Left cardiac atrium (tissue), 4 donors: Measurements from ENCODE around the gene GNAO1. TPM values are rescaled to one million over a fixed set of nuclear protein-coding genes. Genes with fewer than 3 reads are reported as not detected.

Experiments used
- ATAC-seq, 2 donors: fragments of 200-7000 bp; cut with Tn5 transposase; one replicate each; pipeline ENCODE4 v1.9.1; 2020; ENCODE audit warnings: mild to moderate bottlenecking in 2 of 2, moderate library complexity in 2 of 2
- DNase-seq: peaks from one replicate; pipeline ENCODE4 v3.0.0-alpha.2; 2020
- intact Hi-C, 2 donors: fragments of 100-400 bp; cut with DNase I; formaldehyde crosslinking; loops; one replicate each; pipeline versions ENCODE4 v1.14.1 to v1.15.1; 2022 to 2023
- total RNA-seq, 2 donors: library from RNA; stranded (reverse); fragmentation: NEBNext Ultra II Directional; extraction: Animal tissue kit (Norgen Biotek cat#: 25700); gene quantifications; one replicate each; pipeline ENCODE4 v1.2.1, GENCODE V29; 2021
- donor health status: DM: no; HTN: yes; CAD: no.
- donor health status: DM: no; HTN: yes; CAD: no; lungs with severe emphysema.
- donor health status: DM: yes; HTN: yes; CAD: no.
- donor health status: Dilated cardiomyopathy.

The GNAO1 gene
- total RNA-seq, 2 donors from 2014 or later: 65.3 to 92.9 TPM

DNA sequence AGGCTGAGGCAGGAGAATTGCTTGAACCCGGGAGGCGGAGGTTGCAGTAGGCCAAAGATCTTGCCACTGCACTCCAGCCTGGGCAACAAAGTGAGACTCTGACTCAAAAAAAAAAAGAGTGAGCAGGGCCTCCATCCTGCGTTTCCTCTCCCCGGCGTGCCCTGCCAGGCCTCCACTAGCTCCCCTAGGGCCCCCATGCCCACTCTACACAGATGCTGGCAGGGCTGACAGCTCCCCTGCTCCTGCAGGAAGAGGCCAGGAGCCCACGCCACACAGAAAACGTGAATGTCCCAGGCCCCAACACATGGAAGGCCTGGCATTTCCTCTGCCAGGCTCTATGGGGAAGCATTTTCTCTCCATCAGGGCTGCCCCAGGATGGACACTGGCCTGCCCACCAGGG lies 124.7 kb downstream of the GNAO1 start:
- no peak for DNase-seq
- intact Hi-C loops: loop anchor here in 1 of 2 donors (5.0 to 10.0 kb wide), 4 partner anchors 61 to 274 kb away; partner anchors contain the start of gene GNAO1
- ATAC-seq: no peak

DNA sequence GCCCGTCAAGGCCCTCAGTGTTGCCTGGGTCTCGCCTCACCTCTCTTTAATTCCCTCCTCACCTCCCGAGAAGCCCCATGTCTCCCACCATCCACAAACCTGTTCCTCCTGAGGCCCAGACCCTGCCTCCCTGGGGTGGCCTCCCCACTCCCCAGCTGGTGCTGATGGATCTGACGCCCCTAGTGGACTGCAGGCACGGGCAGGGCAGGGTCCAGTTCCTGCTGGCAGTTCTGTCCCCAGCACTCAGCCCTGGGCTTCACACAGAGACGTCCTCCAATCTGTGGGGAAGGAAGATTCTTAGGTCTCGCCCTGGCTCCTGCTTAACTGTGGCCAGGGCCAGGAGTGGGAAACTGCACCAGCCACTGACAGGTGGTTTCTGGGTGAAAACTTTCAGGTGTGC lies 125.3 kb downstream of the GNAO1 start:
- no peak for DNase-seq
- intact Hi-C loops: loop anchor here in 1 of 2 donors (5.0 to 10.0 kb wide), 4 partner anchors 62 to 274 kb away; partner anchors contain the start of gene GNAO1
- ATAC-seq: no peak

DNA sequence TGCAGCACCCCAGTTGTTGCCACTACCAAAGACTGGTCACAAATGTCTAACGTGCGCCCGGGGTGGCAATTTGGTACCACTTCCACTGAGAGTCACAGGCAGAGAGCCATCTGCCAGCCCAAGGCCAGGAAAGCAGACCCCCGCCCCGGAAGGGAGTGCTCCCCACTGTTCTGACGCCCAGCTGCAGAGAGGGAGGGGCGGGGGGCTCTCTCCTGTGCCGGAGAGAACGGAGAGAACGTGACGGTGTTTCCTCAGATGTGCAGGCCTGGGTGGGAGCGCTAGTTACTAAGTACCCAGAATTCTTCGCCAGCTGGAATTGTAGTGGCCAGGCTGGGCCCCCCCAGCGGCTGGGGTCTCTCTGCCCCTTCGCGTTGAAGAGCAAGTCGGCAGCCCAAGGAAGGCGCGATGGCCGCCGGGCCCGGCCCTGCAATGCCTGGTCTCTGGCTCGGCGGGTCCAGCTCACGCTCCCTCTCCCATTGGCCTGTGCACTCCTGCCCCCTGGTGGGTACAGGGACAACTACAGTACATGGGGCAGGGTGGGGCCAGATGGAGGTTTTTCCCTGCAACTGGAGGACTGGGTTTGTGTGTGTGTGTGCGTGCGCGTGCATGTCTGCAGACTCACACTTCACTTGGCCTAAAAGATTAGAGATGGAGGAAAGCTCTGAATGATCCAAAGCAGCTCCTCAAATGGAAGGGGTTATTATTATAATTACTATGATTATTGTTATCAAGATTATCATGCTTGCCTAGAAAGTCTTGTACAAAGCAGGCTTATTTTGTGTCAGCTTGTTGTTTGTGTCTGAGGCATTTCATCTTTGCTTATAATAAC lies 126.9 kb downstream of the GNAO1 start:
- DNase-seq: peak; percentile 87
- intact Hi-C loops: loop anchor here (2.0 to 10.0 kb wide), 6 partner anchors 63 to 377 kb away; partner anchors contain the start of gene GNAO1 (in 1 of the 2)

DNA sequence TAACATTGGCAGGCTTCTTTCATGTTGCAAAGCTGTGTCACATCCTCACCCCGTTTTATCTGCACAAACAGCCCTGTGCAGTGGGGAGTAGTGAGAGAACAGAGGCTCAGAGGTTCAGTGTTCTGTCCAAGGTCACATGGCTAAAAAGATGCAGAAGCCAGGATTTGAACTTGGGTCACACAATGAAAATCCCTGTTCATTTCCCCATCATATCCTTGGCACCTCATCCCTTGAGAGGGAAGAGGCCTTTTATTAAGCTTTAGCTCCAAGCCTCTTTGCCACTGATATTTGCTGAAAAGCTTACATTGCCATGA lies 127.5 kb downstream of the GNAO1 start:
- ATAC-seq (no peak), DNase-seq (no peak)
- intact Hi-C loops: loop anchor here (2.0 to 10.0 kb wide), 6 partner anchors 64 to 378 kb away; partner anchors contain the start of gene GNAO1 (in 1 of the 2)

More for the DNA sequence above, 126.9 kb downstream of the GNAO1 start:
- peak; percentile 97 to 99 for ATAC-seq

DNA sequence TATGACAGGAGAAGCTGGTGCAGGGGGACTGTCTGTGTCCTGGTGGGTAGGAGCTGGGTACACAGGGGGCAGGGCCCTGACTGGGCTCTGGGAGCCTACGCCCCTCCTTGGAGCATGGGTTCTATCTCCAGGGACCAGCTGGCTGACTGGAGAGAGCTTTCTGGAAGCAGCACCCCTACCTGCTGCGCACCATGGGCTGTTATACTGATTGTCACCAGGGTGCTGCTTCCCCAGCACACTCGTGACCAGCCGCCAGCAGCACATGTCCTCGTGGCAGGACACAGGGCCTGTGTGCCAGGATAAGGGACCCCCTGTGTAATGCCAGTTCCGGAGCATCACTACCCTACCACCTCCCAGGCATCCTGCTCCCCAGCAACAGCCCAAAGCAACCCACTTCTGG lies 128.1 kb downstream of the GNAO1 start:
- DNase-seq (no peak), ATAC-seq (no peak)
- intact Hi-C loops: loop anchor here (2.0 to 10.0 kb wide), 6 partner anchors 65 to 379 kb away; partner anchors contain the start of gene GNAO1 (in 1 of the 2)

DNA sequence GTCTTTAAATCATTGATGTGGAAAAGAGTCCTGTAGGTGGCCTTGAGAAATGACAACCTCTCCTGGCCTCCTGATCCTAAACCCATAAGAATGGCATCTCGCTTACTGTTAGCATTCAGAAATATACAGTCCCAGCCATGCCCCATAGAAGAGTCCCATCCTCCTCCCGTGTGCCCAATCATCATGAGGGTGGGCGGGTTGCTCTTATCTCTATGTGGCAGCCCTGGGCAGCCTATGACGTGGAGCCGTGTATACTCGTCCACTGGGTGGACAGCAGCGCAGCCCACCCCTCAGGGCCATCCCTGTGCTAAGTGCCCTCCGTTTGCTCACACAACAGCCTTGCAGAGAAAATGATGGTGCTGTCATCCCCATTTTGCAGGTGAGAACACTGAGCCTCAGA lies 128.8 kb downstream of the GNAO1 start:
- intact Hi-C loops: no loop called here
- no peak for DNase-seq

DNA sequence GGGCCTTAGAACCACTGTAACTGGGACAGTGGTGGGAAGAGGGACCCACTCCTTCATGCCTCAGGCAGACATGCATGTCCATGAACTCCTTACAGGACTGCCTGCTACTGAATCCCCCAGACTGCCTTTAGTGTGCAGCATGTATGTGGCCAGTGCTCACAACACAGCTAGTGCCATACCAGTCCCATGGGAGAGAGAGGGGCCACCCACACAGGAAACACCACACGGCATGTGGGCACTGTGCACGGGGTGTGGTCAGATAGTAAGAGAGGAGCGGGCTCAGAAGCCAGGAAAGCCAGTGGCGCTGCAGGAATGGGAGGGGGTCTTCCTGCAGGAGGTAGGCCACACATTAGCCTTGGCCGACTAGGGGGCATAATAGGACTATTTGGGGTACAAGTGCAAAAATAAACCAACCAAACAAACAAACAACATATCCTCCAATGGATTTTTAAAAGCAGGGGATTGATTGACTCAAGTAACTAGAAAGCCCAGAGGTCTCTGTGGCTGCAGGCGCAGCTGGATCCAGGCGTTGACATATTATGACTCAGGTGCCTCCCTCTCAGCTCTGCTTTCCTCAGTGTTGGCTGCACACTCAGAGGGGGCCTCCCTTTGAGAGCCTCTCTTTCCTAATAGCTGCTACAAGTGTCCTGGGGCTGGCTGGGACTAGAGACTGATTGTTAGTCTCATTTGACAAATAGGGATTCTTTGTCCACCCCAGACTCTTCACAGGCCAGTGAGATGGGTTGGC lies 129.7 kb downstream of the GNAO1 start:
- intact Hi-C loops: no loop called here
- DNase-seq: no peak

More for the DNA sequence above, 128.8 kb downstream of the GNAO1 start:
- ATAC-seq: no peak

DNA sequence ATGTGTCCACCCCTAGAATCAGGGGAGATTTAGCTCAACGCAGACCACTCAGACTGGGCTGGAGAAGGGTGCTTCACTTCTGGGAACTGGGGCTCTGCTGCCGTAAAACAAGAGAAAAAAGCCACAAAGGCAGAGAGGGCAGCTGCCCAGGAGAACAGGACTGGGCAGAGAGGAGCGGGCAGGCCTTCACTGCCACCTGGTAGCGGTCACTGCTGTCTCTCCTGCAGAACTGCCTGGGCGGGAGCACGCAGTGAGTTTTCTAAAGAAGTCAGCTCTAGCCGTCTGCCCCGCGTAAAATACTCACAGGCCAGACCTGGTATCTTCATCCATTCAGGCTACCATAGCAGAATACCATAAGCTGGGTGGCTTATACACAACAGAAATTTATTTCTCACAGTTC lies 130.3 kb downstream of the GNAO1 start:
- DNase-seq: no peak
- intact Hi-C loops: no loop called here
- ATAC-seq: no peak

More for the DNA sequence above, 129.7 kb downstream of the GNAO1 start:
- ATAC-seq: no peak

DNA sequence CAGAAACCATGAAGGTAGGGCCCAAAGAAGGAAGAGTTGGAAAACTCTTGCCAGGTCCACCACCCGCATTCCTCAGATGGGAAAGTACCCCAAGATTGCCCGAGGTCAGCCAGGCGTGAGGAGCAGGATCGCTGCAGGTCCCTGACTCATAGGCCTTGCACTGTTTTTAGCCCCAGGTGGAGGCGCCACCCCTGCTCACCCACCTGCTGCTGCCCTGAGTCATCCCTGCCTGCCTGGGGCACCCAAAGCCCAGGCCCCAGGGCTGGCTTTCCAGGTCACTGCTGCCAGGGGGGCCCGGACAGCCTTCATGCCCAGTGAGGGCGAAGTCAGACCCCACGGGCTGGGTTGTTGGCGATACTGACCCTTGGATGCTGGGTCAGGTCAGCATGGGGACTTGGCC lies 133.1 kb downstream of the GNAO1 start:
- ATAC-seq (peak in 1 of 2 donors; percentile 15), DNase-seq (no peak)
- intact Hi-C loops: no loop called here

DNA sequence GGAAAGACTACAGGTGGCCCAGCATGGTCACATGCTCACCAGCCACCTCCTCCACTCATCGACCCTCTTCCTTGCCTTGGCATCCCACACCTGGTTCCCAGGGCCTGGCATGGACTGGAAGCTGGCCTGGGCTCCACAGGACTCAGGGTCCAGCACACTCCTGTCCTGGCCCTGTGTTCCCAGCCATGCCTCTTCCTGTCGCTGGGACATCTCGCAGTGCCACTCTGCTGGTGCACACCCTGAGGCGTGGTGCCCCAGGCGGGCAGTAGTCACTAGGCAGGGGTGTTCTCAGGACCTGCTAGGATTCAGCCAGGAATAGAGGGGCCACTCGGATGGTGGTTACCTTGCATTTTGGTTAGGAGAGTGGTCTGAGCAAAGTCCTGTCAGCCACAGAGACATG lies 134.7 kb downstream of the GNAO1 start:
- intact Hi-C loops: no loop called here
- no peak for DNase-seq
- ATAC-seq: no peak

DNA sequence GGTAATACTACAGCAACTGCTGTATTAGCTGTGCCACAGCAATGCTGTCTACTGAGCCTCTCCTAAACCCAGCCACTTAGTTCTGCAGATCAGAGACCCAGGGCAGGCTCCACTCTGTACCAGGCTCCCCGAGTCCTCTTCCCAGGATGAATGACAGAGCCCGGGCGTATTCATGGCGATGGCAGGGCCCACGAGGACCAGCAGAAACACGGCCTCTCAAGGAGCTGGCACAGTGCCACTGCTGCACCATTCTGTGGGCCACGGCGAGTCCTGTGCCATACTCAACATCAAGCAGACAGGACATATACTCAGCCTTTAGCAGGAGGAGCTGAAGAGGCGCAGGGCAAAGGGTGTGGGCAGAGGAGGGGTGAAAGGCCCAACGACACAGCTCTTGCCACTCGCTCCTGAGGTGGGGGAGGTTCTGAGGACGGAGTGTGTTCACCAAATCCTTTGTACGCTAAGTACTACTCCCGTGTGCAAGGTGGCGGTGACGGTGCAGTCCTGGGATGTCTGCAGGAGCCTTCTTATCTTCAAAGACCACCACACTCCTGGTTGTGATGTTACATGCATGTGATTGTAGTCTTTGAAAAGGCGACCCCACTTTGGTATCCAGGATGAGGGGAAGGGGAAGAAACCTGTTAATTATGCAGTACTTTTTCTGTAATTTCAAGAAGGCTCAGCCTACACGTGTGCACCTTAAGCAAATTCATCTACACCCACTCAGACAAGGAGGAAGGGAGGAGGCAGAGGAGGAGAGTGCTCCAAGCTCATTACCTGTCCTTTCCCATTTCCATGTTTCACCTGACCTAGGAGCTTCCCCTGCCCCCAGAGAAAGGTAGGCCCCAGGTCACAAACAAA lies 136.0 kb downstream of the GNAO1 start:
- intact Hi-C loops: no loop called here
- ATAC-seq (no peak), DNase-seq (no peak)

DNA sequence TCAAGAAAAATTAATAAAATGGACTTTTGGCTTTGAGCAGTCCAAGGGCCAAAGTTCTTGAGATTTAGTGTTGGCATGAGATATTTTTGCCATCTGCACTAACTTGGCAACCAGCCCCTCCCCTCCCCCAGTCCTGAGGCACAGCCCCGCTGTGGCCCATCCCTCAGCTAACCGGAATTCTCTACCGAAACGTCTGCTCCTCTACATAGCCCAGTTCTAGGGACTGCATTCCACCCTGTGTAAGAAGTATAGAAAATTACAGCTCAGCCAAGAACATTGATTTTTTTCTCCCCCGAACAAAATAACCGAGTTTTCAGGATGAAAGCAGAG lies 136.6 kb downstream of the GNAO1 start:
- intact Hi-C loops: no loop called here
- no peak for DNase-seq

DNA sequence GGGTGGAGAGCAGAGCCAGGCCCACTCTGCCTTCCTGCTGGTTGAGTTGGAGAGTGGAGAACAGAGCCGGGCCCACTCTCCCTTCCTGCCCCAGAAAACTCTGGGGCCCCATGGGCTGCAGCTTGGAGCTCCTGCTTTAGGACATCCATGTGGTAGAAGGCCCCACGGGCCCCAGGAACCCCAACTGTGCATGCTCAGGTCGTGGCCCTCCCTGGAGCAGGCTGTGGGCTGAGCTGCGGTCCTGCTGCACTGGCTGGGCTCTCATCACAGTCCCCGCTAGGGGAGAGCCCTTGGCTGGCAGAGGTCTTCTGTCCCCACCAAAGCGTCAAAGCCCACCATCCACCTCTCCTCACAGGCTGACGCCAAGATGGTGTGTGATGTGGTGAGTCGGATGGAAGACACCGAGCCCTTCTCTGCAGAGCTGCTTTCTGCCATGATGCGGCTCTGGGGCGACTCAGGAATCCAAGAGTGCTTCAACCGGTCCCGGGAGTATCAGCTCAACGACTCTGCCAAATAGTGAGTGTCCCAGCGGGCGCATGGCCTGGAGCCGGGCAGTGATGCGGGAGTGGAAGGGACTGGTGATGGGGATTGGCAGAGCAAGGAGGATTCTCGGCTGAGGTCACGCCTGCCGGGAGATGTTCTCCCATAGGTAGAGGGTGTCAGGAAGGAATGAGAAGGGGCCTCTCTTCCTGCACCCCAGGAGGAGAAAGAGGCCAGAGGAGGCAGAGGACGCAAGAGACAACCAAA lies 137.2 kb downstream of the GNAO1 start:
- no peak for ATAC-seq
- intact Hi-C loops: no loop called here
- no peak for DNase-seq

More for the DNA sequence above, 136.6 kb downstream of the GNAO1 start:
- no peak for ATAC-seq

DNA sequence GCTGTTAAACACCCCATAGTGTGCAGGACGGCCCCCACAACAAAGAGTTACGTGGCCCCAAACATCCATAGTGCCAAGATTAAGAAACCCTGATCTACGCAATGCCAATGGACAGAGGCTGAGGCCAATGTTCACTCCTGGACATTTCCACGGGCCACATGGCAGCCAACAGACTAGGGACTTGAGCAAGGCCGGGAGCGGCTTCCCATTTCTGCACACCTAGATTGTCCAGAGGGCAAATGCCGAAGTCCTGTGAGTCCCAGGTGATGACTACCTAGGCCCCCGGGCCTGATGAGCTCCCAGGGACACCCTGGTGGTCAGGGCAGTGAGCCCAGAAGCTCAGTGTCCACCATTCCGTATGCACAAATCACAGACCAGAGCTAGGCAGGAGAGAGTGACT lies 138.6 kb downstream of the GNAO1 start:
- no peak for ATAC-seq
- intact Hi-C loops: no loop called here
- no peak for DNase-seq

DNA sequence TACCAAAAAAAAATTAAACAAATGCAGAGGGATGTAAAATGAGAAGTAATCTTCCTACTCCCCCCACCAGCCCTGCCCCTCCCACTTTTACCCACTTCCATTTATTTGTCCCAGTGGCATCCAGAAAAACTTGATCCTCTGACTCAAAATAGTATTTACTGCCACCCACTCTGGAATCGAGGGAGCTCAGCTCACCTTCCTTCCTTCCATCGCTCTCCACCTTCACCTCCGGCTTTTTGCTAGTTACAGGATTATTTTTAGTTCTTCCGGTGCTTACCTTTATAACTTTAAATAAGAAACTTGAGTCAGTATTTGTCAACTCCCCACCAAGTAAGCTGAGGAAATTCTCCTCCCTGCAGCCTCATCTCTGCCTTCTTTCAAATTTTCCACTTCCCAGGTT lies 139.2 kb downstream of the GNAO1 start:
- DNase-seq (no peak), ATAC-seq (no peak)
- intact Hi-C loops: no loop called here

DNA sequence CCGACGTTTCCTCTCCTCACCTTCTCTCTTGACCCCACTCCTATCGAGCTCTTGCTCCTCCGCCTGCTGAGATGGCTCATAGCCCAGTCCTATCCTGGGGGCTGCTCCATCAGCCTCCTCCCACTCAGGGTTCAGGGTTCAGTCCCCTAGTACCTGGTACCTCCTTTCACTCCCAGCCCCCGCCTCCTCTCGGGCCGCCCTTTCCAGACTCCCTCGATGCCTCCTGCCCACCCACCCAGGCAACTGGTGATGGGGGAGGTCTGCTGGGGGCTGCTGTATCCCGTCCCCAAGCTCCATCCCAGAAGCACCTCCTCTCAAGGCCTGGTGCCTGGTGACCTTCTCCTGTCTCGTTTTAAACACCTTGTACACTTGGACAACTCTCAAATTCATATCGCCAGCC lies 140.1 kb downstream of the GNAO1 start:
- ATAC-seq (no peak), DNase-seq (no peak)
- intact Hi-C loops: no loop called here

DNA sequence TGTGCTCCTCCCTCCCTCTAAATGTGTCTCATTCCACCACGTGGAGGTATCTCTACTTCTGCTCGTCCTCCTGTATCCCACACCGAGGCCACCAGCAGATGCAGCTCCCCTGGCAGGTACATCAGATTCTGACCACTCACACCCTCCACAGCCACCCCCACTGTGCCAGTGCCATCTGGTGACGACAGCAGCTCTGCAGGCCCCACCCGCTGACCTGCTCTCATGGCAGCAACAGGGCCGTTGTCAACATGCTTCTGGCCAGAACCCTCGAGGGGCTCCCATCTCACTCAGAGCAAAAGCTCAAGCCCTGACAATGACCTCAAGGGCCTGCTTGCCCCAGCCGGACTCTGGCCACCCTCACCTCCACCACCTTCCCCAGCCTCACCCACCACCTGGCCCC lies 140.6 kb downstream of the GNAO1 start:
- no peak for DNase-seq
- intact Hi-C loops: no loop called here
- no peak for ATAC-seq

DNA sequence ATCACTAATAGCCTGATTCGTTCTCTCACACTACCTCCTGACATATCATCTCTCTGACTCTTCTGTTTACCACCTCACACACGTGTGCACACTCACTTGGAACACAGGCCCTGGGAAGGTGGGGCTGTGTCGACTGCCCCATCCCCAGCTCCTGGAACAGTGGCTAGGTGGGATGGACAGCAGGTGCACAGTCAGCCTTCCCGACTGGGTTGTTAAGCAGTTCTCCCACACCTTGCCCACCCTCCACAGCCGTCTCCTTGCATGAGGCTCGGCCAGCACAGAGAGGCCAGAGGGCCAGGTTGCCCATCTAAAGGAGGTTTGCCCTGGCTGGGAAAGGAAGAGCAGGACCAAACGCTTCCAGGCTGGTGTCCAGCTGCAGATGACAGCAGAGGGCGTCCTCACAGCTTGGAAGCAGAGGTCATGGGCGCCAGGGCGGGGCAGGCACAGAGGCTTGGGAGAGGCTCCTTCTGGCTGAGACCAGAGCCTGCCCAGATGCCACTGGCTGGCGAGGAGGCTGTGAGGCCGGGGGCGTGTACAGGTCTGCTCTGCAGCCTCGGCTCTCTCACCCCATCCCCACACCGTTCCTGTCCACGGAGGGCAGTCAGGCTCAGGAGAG lies 141.3 kb downstream of the GNAO1 start:
- DNase-seq (peak; percentile 78), ATAC-seq (peak; percentile 75 to 80)
- intact Hi-C loops: no loop called here
